B cell (primary cell): ENCODE results near the gene TAL1.

Experiments used
- CTCF ChIP-seq: fragments of 200-600 bp; IDR thresholded peaks from one replicate; pipeline ENCODE4 v1.8.0; 2022; ENCODE audit warnings: antibody characterized with exemption, mild to moderate bottlenecking
- EZH2 ChIP-seq: IDR thresholded peaks from 2 replicates; pipeline ENCODE4 v1.6.1; 2012; ENCODE audit warnings: borderline replicate concordance, low read depth, mild to moderate bottlenecking, moderate library complexity, low read length; ENCODE audit not compliant: insufficient read depth, poor library complexity, severe bottlenecking

DNA sequence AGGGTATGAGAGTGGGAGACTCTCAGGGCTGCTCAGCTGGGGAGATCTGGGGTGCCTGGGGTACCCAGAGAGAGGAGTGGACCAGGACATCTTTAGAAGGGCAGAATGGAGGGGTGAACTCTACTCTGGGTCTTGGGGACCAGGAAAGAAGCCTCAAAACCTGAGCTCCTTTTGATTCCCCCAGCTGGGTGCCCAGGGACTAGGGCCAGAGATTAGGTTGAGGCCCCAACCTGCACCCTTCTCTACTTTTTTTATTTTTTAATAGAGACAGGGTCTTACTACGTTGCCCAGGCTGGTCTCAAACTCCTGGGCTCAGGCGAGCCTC lies 44.1 kb downstream of the TAL1 start:
- no peak for TF ChIP-seq EZH2
- TF ChIP-seq CTCF = no peak
